ENCODE results near the gene CALML4.

GRCh38 chr15:68205954-68206539, 915 bp upstream of the CALML4 start:
- TF ChIP-seq POLR2A (IDR thresholded peaks at IDR 0.05) (no peak), CTCF (IDR thresholded peaks at IDR 0.05) (no peak)
